WTC11 (cell line): ENCODE data around the gene PPM1M. TPM values are rescaled to one million over a fixed set of nuclear protein-coding genes. Genes with fewer than 3 reads are reported as not detected.

Experiments used
- ATAC-seq: fragments of 200-7000 bp; cut with Tn5 transposase; 2 replicates; pipeline ENCODE4 v1.10.0; 2021; ENCODE audit warnings: mild to moderate bottlenecking, moderate library complexity
- CTCF ChIA-PET: fragments of 300-600 bp; sonication (Branson Sonifier 250); formaldehyde crosslinking; loops from one replicate; lab custom pipeline; 2021; ENCODE audit warnings: antibody characterized with exemption; lab: Charles Lee
- POLR2A ChIA-PET: fragments of 350-600 bp; sonication (Branson Sonifier 250); formaldehyde crosslinking; loops from one replicate; lab custom pipeline; 2021; ENCODE audit warnings: antibody characterized with exemption; lab: Charles Lee
- DNase-seq: peaks from one replicate; pipeline ENCODE4 v3.0.0; 2021; ENCODE audit warnings: low spot score
- H3K27ac Mint-ChIP-seq: 2 replicates; pipeline ENCODE4 v1.8.0; 2021; ENCODE audit warnings: mixed read lengths
- H3K27me3 Mint-ChIP-seq: 2 replicates; pipeline ENCODE4 v1.8.0; 2021; ENCODE audit warnings: low read depth, mild to moderate bottlenecking, moderate library complexity, mixed read lengths
- H3K36me3 Mint-ChIP-seq: 2 replicates; pipeline ENCODE4 v1.8.0; 2021; ENCODE audit warnings: mixed read lengths
- H3K4me1 Mint-ChIP-seq: 2 replicates; pipeline ENCODE4 v1.8.0; 2022; ENCODE audit warnings: mixed read lengths
- H3K4me3 Mint-ChIP-seq: 2 replicates; pipeline ENCODE4 v1.8.0; 2021; ENCODE audit warnings: mild to moderate bottlenecking, moderate library complexity, mixed read lengths
- H3K9me3 Mint-ChIP-seq: 2 replicates; pipeline ENCODE4 v1.8.0; 2021; ENCODE audit warnings: mixed read lengths
- AFF4 ChIP-seq: sonication (generic); formaldehyde crosslinking; IDR thresholded peaks from 2 replicates; pipeline ENCODE4 v1.8.1; 2023; ENCODE audit warnings: mild to moderate bottlenecking, missing genetic modification reagents, borderline replicate concordance
- ARID4B ChIP-seq: sonication (generic); formaldehyde crosslinking; IDR thresholded peaks from 2 replicates; pipeline ENCODE4 v1.8.0; 2023; ENCODE audit warnings: missing genetic modification reagents, mild to moderate bottlenecking, borderline replicate concordance
- CREB1 ChIP-seq: sonication (generic); formaldehyde crosslinking; IDR thresholded peaks from 2 replicates; pipeline ENCODE4 v1.8.0; 2023; ENCODE audit warnings: mild to moderate bottlenecking, missing genetic modification reagents
- CREM ChIP-seq: sonication (generic); formaldehyde crosslinking; IDR thresholded peaks from 2 replicates; pipeline ENCODE4 v1.8.1; 2022; ENCODE audit warnings: mild to moderate bottlenecking, missing genetic modification reagents, moderate library complexity
- ELF4 ChIP-seq: sonication (generic); formaldehyde crosslinking; IDR thresholded peaks from 2 replicates; pipeline ENCODE4 v1.8.1; 2022; ENCODE audit warnings: low read depth, mild to moderate bottlenecking, moderate library complexity, missing genetic modification reagents
- FOXK1 ChIP-seq: sonication (generic); formaldehyde crosslinking; IDR thresholded peaks from 2 replicates; pipeline ENCODE4 v1.8.0; 2022; ENCODE audit warnings: mild to moderate bottlenecking, moderate library complexity, missing genetic modification reagents
- FOXP1 ChIP-seq: sonication (generic); formaldehyde crosslinking; IDR thresholded peaks from 2 replicates; pipeline ENCODE4 v1.8.0; 2022; ENCODE audit warnings: missing genetic modification reagents, mild to moderate bottlenecking, moderate library complexity, borderline replicate concordance
- IRF1 ChIP-seq: sonication (generic); formaldehyde crosslinking; IDR thresholded peaks from 2 replicates; pipeline ENCODE4 v1.8.0; 2023; ENCODE audit warnings: missing genetic modification reagents
- JUN ChIP-seq: sonication (generic); formaldehyde crosslinking; IDR thresholded peaks from 2 replicates; pipeline ENCODE4 v1.8.0; 2023; ENCODE audit warnings: mild to moderate bottlenecking, missing genetic modification reagents
- KAT7 ChIP-seq: sonication (generic); formaldehyde crosslinking; IDR thresholded peaks from 2 replicates; pipeline ENCODE4 v1.8.1; 2023; ENCODE audit warnings: missing genetic modification reagents, mild to moderate bottlenecking, borderline replicate concordance
- SMAD3 ChIP-seq: sonication (generic); formaldehyde crosslinking; IDR thresholded peaks from 2 replicates; pipeline ENCODE4 v1.8.0; 2022; ENCODE audit warnings: missing genetic modification reagents, mild to moderate bottlenecking, borderline replicate concordance
- SP1 ChIP-seq: sonication (generic); formaldehyde crosslinking; conservative IDR thresholded peaks from 2 replicates; pipeline ENCODE4 v1.8.1; 2022; ENCODE audit warnings: missing genetic modification reagents
- ZNF423 ChIP-seq: fragments of 250-450 bp; sonication (Bioruptor Pico); IDR thresholded peaks from 2 replicates; pipeline ENCODE4 v2.1.2; 2022; ENCODE audit warnings: mild to moderate bottlenecking, moderate library complexity
- total RNA-seq: library from RNA; stranded (reverse); gene quantifications from 3 replicates; pipeline ENCODE4 v1.2.3, GENCODE V29; 2021
- TF ChIP-seq, protein P1 (sequence below): sonication (generic); formaldehyde crosslinking; IDR thresholded peaks from 2 replicates; pipeline ENCODE4 v1.8.1; 2022; ENCODE audit warnings: mild to moderate bottlenecking, missing genetic modification reagents, moderate library complexity, borderline replicate concordance
- TF ChIP-seq, protein P2 (sequence below): sonication (generic); formaldehyde crosslinking; IDR thresholded peaks from 2 replicates; pipeline ENCODE4 v1.8.1; 2022; ENCODE audit warnings: low read depth, mild to moderate bottlenecking, moderate library complexity, missing genetic modification reagents, borderline replicate concordance
- TF ChIP-seq, protein P3 (sequence below): sonication (generic); formaldehyde crosslinking; IDR thresholded peaks from 2 replicates; pipeline ENCODE4 v1.8.1; 2023; ENCODE audit warnings: mild to moderate bottlenecking, missing genetic modification reagents, moderate library complexity

PPM1M gene
- total RNA-seq, 1 experiment from 2014 or later, result 7.0 TPM

- Mint-ChIP-seq H3K4me1 (no peaks in the 10 kb centered on the region), H3K27ac (no peak overlapping the region), H3K9me3 (no peaks in the 10 kb centered on the region), H3K4me3 (no peak overlapping the region), H3K27me3 (no peaks in the 10 kb centered on the region), H3K36me3 (peaks cover 95% of the 10 kb centered on the region)
- TF ChIP-seq KAT7 (CRISPR knock-in tag), result no peak
- no peak for ATAC-seq
- ChIA-PET CTCF (interaction anchor here (3.4 kb wide), 1 partner anchor 12 kb away, joined by 21 read pairs; no protein-coding TSS in a partner anchor), POLR2A (no interaction called here)
- DNase-seq, result no peak
Observed at GRCh38 chr3:52208556-52208955, 37.0 kb upstream of the PPM1M start.

DNA sequence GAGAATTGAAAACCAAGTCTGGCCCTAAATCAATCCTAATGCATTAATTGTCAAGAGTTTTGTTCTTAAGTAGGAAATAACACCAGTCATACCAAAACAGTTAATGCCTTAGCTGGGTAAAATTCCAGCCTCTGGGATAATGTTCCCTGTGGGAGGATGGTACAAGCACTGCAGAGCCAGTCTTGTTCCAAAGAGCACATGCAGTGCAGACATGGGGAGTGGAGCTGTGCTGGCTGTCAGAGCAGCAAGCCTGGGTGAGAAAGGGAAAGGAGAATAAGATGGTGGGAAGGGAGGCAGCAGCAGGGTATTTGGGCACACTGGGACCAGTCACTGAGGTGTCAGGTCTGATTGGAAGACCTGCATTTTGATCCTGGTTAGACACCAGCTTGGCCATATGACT lies 35.5 kb upstream of the PPM1M start:
- POLR2A ChIA-PET, result no interaction called here
- ATAC-seq (no peak), DNase-seq (no peak)
- H3K4me3 Mint-ChIP-seq, result no peak overlapping the region
- no peak overlapping the region for H3K27ac Mint-ChIP-seq
- H3K27me3 Mint-ChIP-seq, result no peaks in the 10 kb centered on the region
- no peaks in the 10 kb centered on the region for H3K4me1 Mint-ChIP-seq
- TF ChIP-seq ELF4 (CRISPR knock-in tag), result no peak
- TF ChIP-seq ARID4B (CRISPR knock-in tag), result no peak
- no peak for TF ChIP-seq SMAD3
- TF ChIP-seq AFF4 (CRISPR knock-in tag), result no peak
- no peak for TF ChIP-seq FOXP1 (CRISPR knock-in tag)
- TF ChIP-seq, protein P1, sequence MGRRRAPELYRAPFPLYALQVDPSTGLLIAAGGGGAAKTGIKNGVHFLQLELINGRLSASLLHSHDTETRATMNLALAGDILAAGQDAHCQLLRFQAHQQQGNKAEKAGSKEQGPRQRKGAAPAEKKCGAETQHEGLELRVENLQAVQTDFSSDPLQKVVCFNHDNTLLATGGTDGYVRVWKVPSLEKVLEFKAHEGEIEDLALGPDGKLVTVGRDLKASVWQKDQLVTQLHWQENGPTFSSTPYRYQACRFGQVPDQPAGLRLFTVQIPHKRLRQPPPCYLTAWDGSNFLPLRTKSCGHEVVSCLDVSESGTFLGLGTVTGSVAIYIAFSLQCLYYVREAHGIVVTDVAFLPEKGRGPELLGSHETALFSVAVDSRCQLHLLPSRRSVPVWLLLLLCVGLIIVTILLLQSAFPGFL (CRISPR knock-in tag), result no peak
- TF ChIP-seq FOXK1 (CRISPR knock-in tag), result no peak
- TF ChIP-seq, protein P2, sequence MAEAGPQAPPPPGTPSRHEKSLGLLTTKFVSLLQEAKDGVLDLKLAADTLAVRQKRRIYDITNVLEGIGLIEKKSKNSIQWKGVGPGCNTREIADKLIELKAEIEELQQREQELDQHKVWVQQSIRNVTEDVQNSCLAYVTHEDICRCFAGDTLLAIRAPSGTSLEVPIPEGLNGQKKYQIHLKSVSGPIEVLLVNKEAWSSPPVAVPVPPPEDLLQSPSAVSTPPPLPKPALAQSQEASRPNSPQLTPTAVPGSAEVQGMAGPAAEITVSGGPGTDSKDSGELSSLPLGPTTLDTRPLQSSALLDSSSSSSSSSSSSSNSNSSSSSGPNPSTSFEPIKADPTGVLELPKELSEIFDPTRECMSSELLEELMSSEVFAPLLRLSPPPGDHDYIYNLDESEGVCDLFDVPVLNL (CRISPR knock-in tag), result no peak
- no peak for TF ChIP-seq CREM
- TF ChIP-seq IRF1, result no peak
- TF ChIP-seq SP1, result no peak
- TF ChIP-seq, protein P3, sequence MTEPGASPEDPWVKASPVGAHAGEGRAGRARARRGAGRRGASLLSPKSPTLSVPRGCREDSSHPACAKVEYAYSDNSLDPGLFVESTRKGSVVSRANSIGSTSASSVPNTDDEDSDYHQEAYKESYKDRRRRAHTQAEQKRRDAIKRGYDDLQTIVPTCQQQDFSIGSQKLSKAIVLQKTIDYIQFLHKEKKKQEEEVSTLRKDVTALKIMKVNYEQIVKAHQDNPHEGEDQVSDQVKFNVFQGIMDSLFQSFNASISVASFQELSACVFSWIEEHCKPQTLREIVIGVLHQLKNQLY (CRISPR knock-in tag), result no peak
- TF ChIP-seq KAT7 (CRISPR knock-in tag), result no peak
- TF ChIP-seq ZNF423 (CRISPR knock-in tag), result no peak
- TF ChIP-seq JUN (CRISPR knock-in tag), result no peak
- TF ChIP-seq CREB1 (CRISPR knock-in tag), result no peak
- H3K9me3 Mint-ChIP-seq, result no peaks in the 10 kb centered on the region
- peaks cover 94% of the 10 kb centered on the region for H3K36me3 Mint-ChIP-seq
- CTCF ChIA-PET, result interaction anchor here (0.5 to 3.4 kb wide), 2 partner anchors 10 to 123 kb away, joined by 3 to 21 read pairs; no protein-coding TSS in a partner anchor
